GM23338 (cell line): ENCODE measurements around the gene MRTFA. TPM values are rescaled to one million over a fixed set of nuclear protein-coding genes. Genes with fewer than 3 reads are reported as not detected.
"Not testable (repeated sequence)": the region's sequence is repeated elsewhere in the genome, so short reads cannot be mapped to it uniquely, and the experiment has no call there.

Source experiments
- ATAC-seq: fragments of 200-7000 bp; cut with Tn5 transposase; 3 replicates; pipeline ENCODE4 v1.9.1; 2020
- DNase-seq: peaks from one replicate; pipeline ENCODE4 v3.0.0-alpha.2; 2015; ENCODE audit warnings: low spot score
- H2AFZ ChIP-seq: fragments of 200-600 bp; sonication (generic); 2 replicates; pipeline ENCODE4 v1.8.0; 2016; ENCODE audit warnings: antibody characterized with exemption, mild to moderate bottlenecking, moderate library complexity
- H3F3A ChIP-seq: fragments of 200-600 bp; sonication (generic); replicated peaks from 2 replicates; pipeline ENCODE4 v1.8.0; 2017; ENCODE audit warnings: antibody characterized with exemption, mixed run types, low read depth
- H3K27ac ChIP-seq: fragments of 200-600 bp; sonication (generic); 2 replicates; pipeline ENCODE4 v1.6.1; 2016; ENCODE audit warnings: low read depth
- H3K27me3 ChIP-seq: fragments of 200-600 bp; sonication (generic); 2 replicates; pipeline ENCODE4 v1.8.0; 2016; ENCODE audit warnings: mild to moderate bottlenecking, mixed run types, moderate library complexity; ENCODE audit not compliant: insufficient read depth
- H3K36me3 ChIP-seq: fragments of 200-600 bp; sonication (generic); 2 replicates; pipeline ENCODE4 v1.8.0; 2016; ENCODE audit warnings: mild to moderate bottlenecking; ENCODE audit not compliant: insufficient read depth
- H3K4me1 ChIP-seq: fragments of 200-600 bp; sonication (generic); 2 replicates; pipeline ENCODE4 v1.8.0; 2016; ENCODE audit warnings: mild to moderate bottlenecking, moderate library complexity; ENCODE audit not compliant: insufficient read depth
- H3K4me2 ChIP-seq: fragments of 200-600 bp; sonication (generic); 2 replicates; pipeline ENCODE4 v1.7.1; 2017; ENCODE audit warnings: mixed run types
- H3K4me3 ChIP-seq: fragments of 200-600 bp; sonication (generic); 2 replicates; pipeline ENCODE4 v1.6.1; 2016; ENCODE audit warnings: mixed run types
- H3K79me2 ChIP-seq: fragments of 200-600 bp; sonication (generic); replicated peaks from 2 replicates; pipeline ENCODE4 v1.8.0; 2017; ENCODE audit warnings: mild to moderate bottlenecking; ENCODE audit not compliant: insufficient read depth
- H3K9me2 ChIP-seq: fragments of 200-600 bp; sonication (generic); 2 replicates; pipeline ENCODE4 v1.8.0; 2017; ENCODE audit not compliant: insufficient read depth
- H4K20me1 ChIP-seq: fragments of 200-600 bp; sonication (generic); replicated peaks from 2 replicates; pipeline ENCODE4 v1.8.0; 2017; ENCODE audit warnings: mild to moderate bottlenecking; ENCODE audit not compliant: insufficient read depth
- H3K27ac Mint-ChIP-seq: 2 replicates; pipeline ENCODE4 v1.8.0; 2020; ENCODE audit warnings: inconsistent platforms, mild to moderate bottlenecking, moderate library complexity, mixed read lengths
- H3K27me3 Mint-ChIP-seq: 3 replicates; pipeline ENCODE4 v1.8.0; 2022; ENCODE audit warnings: low read depth, mild to moderate bottlenecking, moderate library complexity, mixed read lengths, inconsistent platforms; ENCODE audit not compliant: insufficient read depth, poor library complexity
- H3K36me3 Mint-ChIP-seq: 3 replicates; pipeline ENCODE4 v1.8.0; 2021; ENCODE audit warnings: low read depth, mild to moderate bottlenecking, inconsistent platforms, moderate library complexity, mixed read lengths
- H3K4me1 Mint-ChIP-seq: 3 replicates; pipeline ENCODE4 v1.8.0; 2020; ENCODE audit warnings: mild to moderate bottlenecking, inconsistent platforms, mixed read lengths
- H3K4me3 Mint-ChIP-seq: 3 replicates; pipeline ENCODE4 v1.8.0; 2021; ENCODE audit warnings: moderate library complexity, mild to moderate bottlenecking, inconsistent platforms, mixed read lengths
- H3K9me3 Mint-ChIP-seq: 3 replicates; pipeline ENCODE4 v1.8.0; 2020; ENCODE audit warnings: moderate library complexity, mild to moderate bottlenecking, inconsistent platforms, mixed read lengths
- CREB1 ChIP-seq: fragments of 250-450 bp; sonication (Bioruptor Pico); IDR thresholded peaks from 2 replicates; pipeline ENCODE4 v1.5.0; 2020; ENCODE audit warnings: low read depth, mild to moderate bottlenecking, moderate library complexity
- CTCF ChIP-seq, 2 experiments: fragments of 200-600 bp in 1 of 2; sonication (generic) in 1 of 2; conservative IDR thresholded peaks; 2 replicates each; pipeline versions ENCODE4 v1.5.1 to v1.6.1; 2016 to 2017; ENCODE audit warnings: antibody characterized with exemption in 2 of 2, low read depth in 2 of 2, mild to moderate bottlenecking in 2 of 2, moderate library complexity in 1 of 2
- ETS1 ChIP-seq: IDR thresholded peaks from 2 replicates; pipeline ENCODE4 v1.6.1; 2016; ENCODE audit warnings: antibody characterized with exemption
- JUNB ChIP-seq: IDR thresholded peaks from one replicate; pipeline ENCODE4 v1.6.1; 2016; ENCODE audit warnings: antibody characterized with exemption; ENCODE audit not compliant: unreplicated experiment
- REST ChIP-seq: IDR thresholded peaks from one replicate; pipeline ENCODE4 v1.6.1; 2018; ENCODE audit warnings: antibody characterized with exemption; ENCODE audit not compliant: unreplicated experiment
- ZNF114 ChIP-seq: fragments of 250-450 bp; sonication (Bioruptor Pico); IDR thresholded peaks from 2 replicates; pipeline ENCODE4 v1.5.0; 2020; ENCODE audit warnings: mild to moderate bottlenecking, moderate library complexity
- ZNF331 ChIP-seq: fragments of 250-450 bp; sonication (Bioruptor Pico); IDR thresholded peaks from 2 replicates; pipeline ENCODE4 v1.5.0; 2020; ENCODE audit warnings: low read depth, mild to moderate bottlenecking, moderate library complexity
- polyA plus RNA-seq: library from polyadenylated mRNA; unstranded; fragments of >200 nt; fragmentation: Nextera tagmentation; extraction: Ambion mirVana; gene quantifications from 2 replicates; pipeline ENCODE4 v1.2.1, GENCODE V29; 2016
- total RNA-seq: library from RNA; depleted of rRNA; stranded (reverse); fragments of >200 nt; shearing (Covaris generic); gene quantifications from 2 replicates; pipeline ENCODE4 v1.2.3, GENCODE V29; 2014

The MRTFA gene
- total and polyA plus RNA-seq, 2 experiments from 2014 or later, result 18.1 to 92.4 TPM

GRCh38 chr22:40627612-40628011 is 8.9 kb downstream of the MRTFA start:
- H3K4me1 ChIP-seq, result peaks cover 5% of the 10 kb centered on the region; the same call in 1 of the 2 replicates
- H3K27me3 Mint-ChIP-seq, result no peaks in the 10 kb centered on the region
- H3K27ac ChIP-seq, result no peak overlapping the region
- H3K27me3 ChIP-seq, result no peaks in the 10 kb centered on the region
- H3K9me2 ChIP-seq, result no peaks in the 10 kb centered on the region
- no peak overlapping the region for H2AFZ ChIP-seq
- H3K4me1 Mint-ChIP-seq, result peaks cover 6% of the 10 kb centered on the region; the same call in 1 of the 3 replicates
- H3K79me2 ChIP-seq, result peaks cover 97% of the 10 kb centered on the region
- peaks cover 2% of the 10 kb centered on the region; the same call in 1 of the 3 replicates for H3K9me3 Mint-ChIP-seq
- H3K4me3 ChIP-seq, result no peak overlapping the region
- H3K36me3 ChIP-seq, result no peaks in the 10 kb centered on the region
- peaks cover 30% of the 10 kb centered on the region for H4K20me1 ChIP-seq
- H3K27ac Mint-ChIP-seq, result peak overlapping the region; percentile 80; the same call in 1 of the 2 replicates
- DNase-seq (no peak), ATAC-seq (no peak)
- no peak overlapping the region for H3K4me3 Mint-ChIP-seq
- H3K36me3 Mint-ChIP-seq, result peaks cover 2% of the 10 kb centered on the region; the same call in 2 of the 3 replicates
- no peak overlapping the region for H3K4me2 ChIP-seq
- 0 out of 2 replicates have a peak, but pooled peaks cover 2% of the 10 kb centered on the region for H3F3A ChIP-seq
- TF ChIP-seq REST (no peak), CTCF (conservative IDR thresholded peaks at IDR 0.05; ENCODE audit: low read depth in 2 of 2) (no peak), ETS1 (no peak)

GRCh38 chr22:40626851-40627250 is 9.7 kb downstream of the MRTFA start:
- Mint-ChIP-seq H3K36me3 (peaks cover 7% of the 10 kb centered on the region), H3K4me3 (no peak overlapping the region), H3K4me1 (peaks cover 6% of the 10 kb centered on the region; the same call in 1 of the 3 replicates), H3K27ac (peak overlapping the region; percentile 9; the same call in 1 of the 2 replicates), H3K27me3 (peaks cover 2% of the 10 kb centered on the region), H3K9me3 (peaks cover 7% of the 10 kb centered on the region)
- Histone ChIP-seq H3K36me3 (no peaks in the 10 kb centered on the region), H3F3A (0 out of 2 replicates have a peak, but pooled peaks cover 4% of the 10 kb centered on the region), H3K27me3 (no peaks in the 10 kb centered on the region), H3K4me1 (peaks cover 5% of the 10 kb centered on the region; the same call in 1 of the 2 replicates), H3K9me2 (no peaks in the 10 kb centered on the region), H3K27ac (no peak overlapping the region), H4K20me1 (peaks cover 30% of the 10 kb centered on the region), H3K4me2 (no peak overlapping the region), H3K79me2 (peaks cover 97% of the 10 kb centered on the region), H2AFZ (no peak overlapping the region), H3K4me3 (no peak overlapping the region)
- DNase-seq (no peak), ATAC-seq (no peak)
- TF ChIP-seq JUNB, result no peak
- TF ChIP-seq ZNF331 (CRISPR knock-in tag), result no peak
- TF ChIP-seq ZNF114 (CRISPR knock-in tag), result no peak
- TF ChIP-seq ETS1, result no peak
- TF ChIP-seq REST, result no peak
- TF ChIP-seq CREB1 (CRISPR knock-in tag), result no peak

- not testable (repeated sequence) for H3K27me3 ChIP-seq, H3K36me3 ChIP-seq, H2AFZ ChIP-seq, H3K4me1 ChIP-seq, H3K9me2 ChIP-seq, H3K4me3 Mint-ChIP-seq, H3K4me1 Mint-ChIP-seq, H3K4me2 ChIP-seq, H3K4me3 ChIP-seq, H3K27ac Mint-ChIP-seq, H3K27ac ChIP-seq, H3F3A ChIP-seq, DNase-seq, H3K27me3 Mint-ChIP-seq, ATAC-seq
- peaks cover 97% of the 10 kb centered on the region for H3K79me2 ChIP-seq
- Mint-ChIP-seq H3K36me3 (peaks cover 16% of the 10 kb centered on the region), H3K9me3 (peaks cover 15% of the 10 kb centered on the region)
- H4K20me1 ChIP-seq, result peaks cover 26% of the 10 kb centered on the region
Observed at GRCh38 chr22:40625794-40626193, 10.7 kb downstream of the MRTFA start.
